Sigmoid colon (tissue), 4 donors: ENCODE measurements around the gene ANKRD13C.

Experiments used
- CTCF ChIP-seq, 4 experiments: fragments of 450-650 bp in 3 of 4; fragments of 200-600 bp in 1 of 4; IDR thresholded peaks; one replicate each; pipeline ENCODE4 v1.5.1; 2016 to 2019; ENCODE audit warnings: antibody characterized with exemption in 4 of 4, mild to moderate bottlenecking in 3 of 4, moderate library complexity in 2 of 4
- EP300 ChIP-seq, 4 donors: sonication (generic); formaldehyde crosslinking; IDR thresholded peaks; one replicate each; pipeline ENCODE4 v1.6.1; 2017; ENCODE audit warnings: antibody characterized with exemption in 4 of 4
- POLR2AphosphoS5 ChIP-seq, 4 donors: sonication (generic); formaldehyde crosslinking; IDR thresholded peaks; one replicate each; pipeline ENCODE4 v1.6.1; 2017; ENCODE audit warnings: antibody characterized with exemption in 4 of 4

DNA sequence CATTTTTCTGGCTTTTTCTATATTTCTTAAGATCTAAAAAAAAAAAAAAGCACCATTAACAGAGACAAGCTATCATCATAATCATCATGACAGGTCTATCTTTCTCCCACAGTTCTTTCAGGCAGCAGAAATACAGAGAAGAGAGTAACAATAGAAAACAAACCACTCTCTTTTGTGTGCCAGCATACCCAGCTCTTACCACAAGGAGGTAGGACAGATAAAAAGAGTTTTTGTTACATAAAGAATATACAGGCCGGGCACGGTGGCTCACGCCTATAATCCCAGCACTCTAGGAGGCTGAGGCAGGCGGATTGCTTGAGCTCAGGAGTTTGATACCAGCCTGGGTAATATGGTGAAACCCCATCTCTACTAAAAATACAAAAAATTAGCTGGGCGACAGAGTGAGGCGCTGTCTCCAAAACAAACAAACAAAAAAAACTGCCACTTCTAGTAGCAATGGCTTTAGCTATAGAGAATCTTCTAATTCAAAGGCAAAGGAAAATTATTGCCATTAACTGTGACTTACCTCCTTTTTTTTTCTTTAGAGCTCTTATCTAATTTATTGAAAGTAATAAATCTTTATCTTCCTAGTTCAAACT is 39.7 kb downstream of the ANKRD13C start:
- TF ChIP-seq POLR2AphosphoS5 (IDR thresholded peaks at IDR 0.05), result no peak
- TF ChIP-seq EP300 (IDR thresholded peaks at IDR 0.05), result no peak
- TF ChIP-seq CTCF (IDR thresholded peaks at IDR 0.05), result no peak
